ENCODE data around the gene WWC2. TPM values are rescaled to one million over a fixed set of nuclear protein-coding genes. Genes with fewer than 3 reads are reported as not detected.

WWC2 gene
- total RNA-seq, 1 donor: 100 TPM

- DNase-seq (ENCODE audit: low read depth): no peak
- no peak overlapping the region for H3K4me3 ChIP-seq (ENCODE audit: low read depth, low read length)
- TF ChIP-seq CTCF (IDR thresholded peaks at IDR 0.05; ENCODE audit: insufficient read depth, low read depth, low read length): no peak
These were observed 198.6 kb downstream of the WWC2 start for GRCh38 chr4:183297675-183298074.

GRCh38 chr4:183299464-183299863, 200.4 kb downstream of the WWC2 start:
- no peak for TF ChIP-seq CTCF (IDR thresholded peaks at IDR 0.05; ENCODE audit: insufficient read depth, low read depth, low read length)
- no peak overlapping the region for H3K4me3 ChIP-seq (ENCODE audit: low read depth, low read length)
- no peak for DNase-seq (ENCODE audit: low read depth)

GRCh38 chr4:183300070-183300469, 201.0 kb downstream of the WWC2 start:
- H3K4me3 ChIP-seq (ENCODE audit: low read depth, low read length): no peak overlapping the region
- DNase-seq (ENCODE audit: low read depth): peak; percentile 15
- no peak for TF ChIP-seq CTCF (IDR thresholded peaks at IDR 0.05; ENCODE audit: insufficient read depth, low read depth, low read length)

GRCh38 chr4:183300655-183301054, 201.6 kb downstream of the WWC2 start:
- DNase-seq (ENCODE audit: low read depth): no peak
- H3K4me3 ChIP-seq (ENCODE audit: low read depth, low read length): no peak overlapping the region
- no peak for TF ChIP-seq CTCF (IDR thresholded peaks at IDR 0.05; ENCODE audit: insufficient read depth, low read depth, low read length)

GRCh38 chr4:183303301-183303700, 204.2 kb downstream of the WWC2 start:
- H3K4me3 ChIP-seq (ENCODE audit: low read depth, low read length): no peak overlapping the region
- no peak for DNase-seq (ENCODE audit: low read depth)
- TF ChIP-seq CTCF (IDR thresholded peaks at IDR 0.05; ENCODE audit: insufficient read depth, low read depth, low read length): no peak

GRCh38 chr4:183304067-183304466, 205.0 kb downstream of the WWC2 start:
- no peak for DNase-seq (ENCODE audit: low read depth)
- TF ChIP-seq CTCF (IDR thresholded peaks at IDR 0.05; ENCODE audit: insufficient read depth, low read depth, low read length): no peak
- H3K4me3 ChIP-seq (ENCODE audit: low read depth, low read length): no peak overlapping the region

- no peak overlapping the region for H3K4me3 ChIP-seq (ENCODE audit: low read depth, low read length)
- no peak for TF ChIP-seq CTCF (IDR thresholded peaks at IDR 0.05; ENCODE audit: insufficient read depth, low read depth, low read length)
- DNase-seq (ENCODE audit: low read depth): no peak
These were observed 205.5 kb downstream of the WWC2 start for GRCh38 chr4:183304538-183304937.

Measured in fibroblast of villous mesenchyme (primary cell).